LNCaP clone FGC (cell line): ENCODE data around the gene JAGN1.

ENCODE experiments used
- DNase-seq: peaks from one replicate; pipeline ENCODE4 v3.0.0-alpha.2; 2011; ENCODE audit warnings: low read depth
- H3K4me3 ChIP-seq: 2 replicates; pipeline ENCODE4 v1.5.1; 2011; ENCODE audit warnings: mild to moderate bottlenecking, low read depth, low read length, control low read depth
- CTCF ChIP-seq: IDR thresholded peaks from 2 replicates; pipeline ENCODE4 v1.5.1; 2012; ENCODE audit warnings: mild to moderate bottlenecking; ENCODE audit not compliant: control insufficient read depth, insufficient read depth; ENCODE audit errors: extremely low read depth

Gene JAGN1

GRCh38 chr3:9902372-9903237 is 12.2 kb downstream of the JAGN1 start, which contains the start of gene IL17RE:
Gene IL17RE, plus strand, starts transcription at chr3:9902848. Its CDS starts 85 bp downstream, at chr3:9902933.
- no peak within 1 kb of the TSS for H3K4me3 ChIP-seq
- DNase-seq, result no peak

GRCh38 chr3:9903238-9903624 is 12.8 kb downstream of the JAGN1 start:
- no peak for DNase-seq
- TF ChIP-seq CTCF, result no peak
- H3K4me3 ChIP-seq, result no peak overlapping the region

More at GRCh38 chr3:9902372-9903237, 12.2 kb downstream of the JAGN1 start, which contains the start of gene IL17RE:
- TF ChIP-seq CTCF, result no peak

GRCh38 chr3:9903904-9904303 is 13.5 kb downstream of the JAGN1 start:
- no peak overlapping the region for H3K4me3 ChIP-seq
- no peak for TF ChIP-seq CTCF
- DNase-seq, result no peak

- H3K4me3 ChIP-seq, result no peak overlapping the region
- no peak for DNase-seq
- TF ChIP-seq CTCF, result no peak
These were observed 16.1 kb downstream of the JAGN1 start for GRCh38 chr3:9906480-9906879.

- TF ChIP-seq CTCF, result no peak
- H3K4me3 ChIP-seq, result no peak overlapping the region
These were observed 17.9 kb downstream of the JAGN1 start for GRCh38 chr3:9908286-9908685.

GRCh38 chr3:9909221-9910013 is 19.0 kb downstream of the JAGN1 start:
- no peak overlapping the region for H3K4me3 ChIP-seq
- no peak for TF ChIP-seq CTCF
- no peak for DNase-seq

More at GRCh38 chr3:9908286-9908685, 17.9 kb downstream of the JAGN1 start:
- no peak for DNase-seq
